ENCODE data around the gene FAM53B.

Gene FAM53B

GRCh38 chr10:124656541-124656940 lies 87.6 kb downstream of the FAM53B start:
- no peak overlapping the region for H2AFZ ChIP-seq (ENCODE audit: low read depth, low read length)
- no peak overlapping the region for H3K4me3 ChIP-seq (ENCODE audit: low read length)
- H3K27me3 ChIP-seq (ENCODE audit: insufficient read depth, low read length), result no peaks in the 10 kb centered on the region
- peaks cover 6% of the 10 kb centered on the region for H3K4me1 ChIP-seq (ENCODE audit: insufficient read depth, low read length)
- peaks cover 14% of the 10 kb centered on the region for H3K36me3 ChIP-seq (ENCODE audit: insufficient read depth, low read length)
- H3K9me3 ChIP-seq (ENCODE audit: low read length), result no peaks in the 10 kb centered on the region

- Histone ChIP-seq H2AFZ (ENCODE audit: low read depth, low read length) (no peak overlapping the region), H3K9me3 (ENCODE audit: low read length) (no peaks in the 10 kb centered on the region), H3K4me1 (ENCODE audit: insufficient read depth, low read length) (peaks cover 11% of the 10 kb centered on the region), H3K36me3 (ENCODE audit: insufficient read depth, low read length) (peaks cover 14% of the 10 kb centered on the region), H3K27me3 (ENCODE audit: insufficient read depth, low read length) (no peaks in the 10 kb centered on the region), H3K4me3 (ENCODE audit: low read length) (no peak overlapping the region)
Observed at GRCh38 chr10:124656113-124656490, 88.1 kb downstream of the FAM53B start.

GRCh38 chr10:124655191-124656112 lies 88.7 kb downstream of the FAM53B start:
- H3K36me3 ChIP-seq (ENCODE audit: insufficient read depth, low read length), result peaks cover 14% of the 10 kb centered on the region
- H3K9me3 ChIP-seq (ENCODE audit: low read length), result no peaks in the 10 kb centered on the region
- no peaks in the 10 kb centered on the region for H3K27me3 ChIP-seq (ENCODE audit: insufficient read depth, low read length)
- H3K4me1 ChIP-seq (ENCODE audit: insufficient read depth, low read length), result peaks cover 17% of the 10 kb centered on the region
- no peak overlapping the region for H2AFZ ChIP-seq (ENCODE audit: low read depth, low read length)
- no peak overlapping the region for H3K4me3 ChIP-seq (ENCODE audit: low read length)

- no peaks in the 10 kb centered on the region for H3K9me3 ChIP-seq (ENCODE audit: low read length)
- no peaks in the 10 kb centered on the region for H3K27me3 ChIP-seq (ENCODE audit: insufficient read depth, low read length)
- no peak overlapping the region for H3K4me3 ChIP-seq (ENCODE audit: low read length)
- H3K36me3 ChIP-seq (ENCODE audit: insufficient read depth, low read length), result peaks cover 14% of the 10 kb centered on the region
- H3K4me1 ChIP-seq (ENCODE audit: insufficient read depth, low read length), result peaks cover 18% of the 10 kb centered on the region
- no peak overlapping the region for H2AFZ ChIP-seq (ENCODE audit: low read depth, low read length)
Observed at GRCh38 chr10:124654686-124655085, 89.5 kb downstream of the FAM53B start.

- Histone ChIP-seq H3K27me3 (ENCODE audit: insufficient read depth, low read length) (no peaks in the 10 kb centered on the region), H3K9me3 (ENCODE audit: low read length) (no peaks in the 10 kb centered on the region), H3K4me1 (ENCODE audit: insufficient read depth, low read length) (peaks cover 18% of the 10 kb centered on the region), H2AFZ (ENCODE audit: low read depth, low read length) (no peak overlapping the region), H3K36me3 (ENCODE audit: insufficient read depth, low read length) (peaks cover 14% of the 10 kb centered on the region), H3K4me3 (ENCODE audit: low read length) (no peak overlapping the region)
Observed at GRCh38 chr10:124653811-124654651, 90.1 kb downstream of the FAM53B start.

- Histone ChIP-seq H3K27me3 (ENCODE audit: insufficient read depth, low read length) (no peaks in the 10 kb centered on the region), H3K4me3 (ENCODE audit: low read length) (no peak overlapping the region), H3K36me3 (ENCODE audit: insufficient read depth, low read length) (peaks cover 14% of the 10 kb centered on the region), H2AFZ (ENCODE audit: low read depth, low read length) (no peak overlapping the region), H3K4me1 (ENCODE audit: insufficient read depth, low read length) (peaks cover 18% of the 10 kb centered on the region), H3K9me3 (ENCODE audit: low read length) (no peaks in the 10 kb centered on the region)
Observed at GRCh38 chr10:124653311-124653710, 90.9 kb downstream of the FAM53B start.

- H3K4me1 ChIP-seq (ENCODE audit: insufficient read depth, low read length), result peaks cover 18% of the 10 kb centered on the region
- H3K27me3 ChIP-seq (ENCODE audit: insufficient read depth, low read length), result no peaks in the 10 kb centered on the region
- H3K36me3 ChIP-seq (ENCODE audit: insufficient read depth, low read length), result peaks cover 14% of the 10 kb centered on the region
- H2AFZ ChIP-seq (ENCODE audit: low read depth, low read length), result no peak overlapping the region
- H3K4me3 ChIP-seq (ENCODE audit: low read length), result no peak overlapping the region
- no peaks in the 10 kb centered on the region for H3K9me3 ChIP-seq (ENCODE audit: low read length)
Observed at GRCh38 chr10:124652701-124653100, 91.5 kb downstream of the FAM53B start.

GRCh38 chr10:124652200-124652599 lies 92.0 kb downstream of the FAM53B start:
- Histone ChIP-seq H3K4me1 (ENCODE audit: insufficient read depth, low read length) (peaks cover 18% of the 10 kb centered on the region), H3K4me3 (ENCODE audit: low read length) (no peak overlapping the region), H3K27me3 (ENCODE audit: insufficient read depth, low read length) (no peaks in the 10 kb centered on the region), H3K9me3 (ENCODE audit: low read length) (no peaks in the 10 kb centered on the region), H2AFZ (ENCODE audit: low read depth, low read length) (no peak overlapping the region), H3K36me3 (ENCODE audit: insufficient read depth, low read length) (peaks cover 14% of the 10 kb centered on the region)

GRCh38 chr10:124651402-124651891 lies 92.7 kb downstream of the FAM53B start:
- H3K9me3 ChIP-seq (ENCODE audit: low read length), result no peaks in the 10 kb centered on the region
- H3K4me3 ChIP-seq (ENCODE audit: low read length), result no peak overlapping the region

GRCh38 chr10:124650820-124651401 lies 93.3 kb downstream of the FAM53B start:
- Histone ChIP-seq H3K4me1 (ENCODE audit: insufficient read depth, low read length) (peaks cover 18% of the 10 kb centered on the region), H3K36me3 (ENCODE audit: insufficient read depth, low read length) (peaks cover 9% of the 10 kb centered on the region), H2AFZ (ENCODE audit: low read depth, low read length) (no peak overlapping the region), H3K9me3 (ENCODE audit: low read length) (no peaks in the 10 kb centered on the region), H3K27me3 (ENCODE audit: insufficient read depth, low read length) (no peaks in the 10 kb centered on the region), H3K4me3 (ENCODE audit: low read length) (no peak overlapping the region)

More at GRCh38 chr10:124651402-124651891, 92.7 kb downstream of the FAM53B start:
- peaks cover 18% of the 10 kb centered on the region for H3K4me1 ChIP-seq (ENCODE audit: insufficient read depth, low read length)
- peaks cover 14% of the 10 kb centered on the region for H3K36me3 ChIP-seq (ENCODE audit: insufficient read depth, low read length)
- H3K27me3 ChIP-seq (ENCODE audit: insufficient read depth, low read length), result no peaks in the 10 kb centered on the region
- H2AFZ ChIP-seq (ENCODE audit: low read depth, low read length), result no peak overlapping the region

GRCh38 chr10:124650263-124650662 lies 93.9 kb downstream of the FAM53B start:
- Histone ChIP-seq H3K4me1 (ENCODE audit: insufficient read depth, low read length) (peaks cover 18% of the 10 kb centered on the region), H3K27me3 (ENCODE audit: insufficient read depth, low read length) (no peaks in the 10 kb centered on the region), H3K9me3 (ENCODE audit: low read length) (no peaks in the 10 kb centered on the region), H2AFZ (ENCODE audit: low read depth, low read length) (no peak overlapping the region), H3K4me3 (ENCODE audit: low read length) (no peak overlapping the region), H3K36me3 (ENCODE audit: insufficient read depth, low read length) (peaks cover 4% of the 10 kb centered on the region)

GRCh38 chr10:124649214-124649613 lies 95.0 kb downstream of the FAM53B start:
- H3K4me3 ChIP-seq (ENCODE audit: low read length), result no peak overlapping the region
- no peak overlapping the region for H2AFZ ChIP-seq (ENCODE audit: low read depth, low read length)
- peaks cover 19% of the 10 kb centered on the region for H3K4me1 ChIP-seq (ENCODE audit: insufficient read depth, low read length)
- H3K36me3 ChIP-seq (ENCODE audit: insufficient read depth, low read length), result peaks cover 1% of the 10 kb centered on the region
- H3K27me3 ChIP-seq (ENCODE audit: insufficient read depth, low read length), result no peaks in the 10 kb centered on the region
- no peaks in the 10 kb centered on the region for H3K9me3 ChIP-seq (ENCODE audit: low read length)

GRCh38 chr10:124648738-124649137 lies 95.4 kb downstream of the FAM53B start:
- Histone ChIP-seq H3K4me3 (ENCODE audit: low read length) (no peak overlapping the region), H3K27me3 (ENCODE audit: insufficient read depth, low read length) (no peaks in the 10 kb centered on the region), H3K36me3 (ENCODE audit: insufficient read depth, low read length) (no peaks in the 10 kb centered on the region), H3K9me3 (ENCODE audit: low read length) (no peaks in the 10 kb centered on the region), H3K4me1 (ENCODE audit: insufficient read depth, low read length) (peaks cover 20% of the 10 kb centered on the region), H2AFZ (ENCODE audit: low read depth, low read length) (no peak overlapping the region)

Measured in neuron (in vitro differentiated cells).